ENCODE measurements around the gene EPS8L3. TPM values are rescaled to one million over a fixed set of nuclear protein-coding genes. Genes with fewer than 3 reads are reported as not detected.
"Not testable (repeated sequence)": the region's sequence is repeated elsewhere in the genome, so short reads cannot be mapped to it uniquely, and the experiment has no call there.

The EPS8L3 gene
- total and polyA plus RNA-seq, 7 donors: 1.1 to 212 (median 81.7) TPM; not detected in 2

- Histone ChIP-seq H3K9me3 (no peaks in the 10 kb centered on the region), H3K4me1 (no peaks in the 10 kb centered on the region), H3K27me3 (no peaks in the 10 kb centered on the region), H3K36me3 (no peaks in the 10 kb centered on the region), H3K27ac (no peak overlapping the region), H3K4me3 (no peak overlapping the region)
- TF ChIP-seq POLR2A (IDR thresholded peaks at IDR 0.05) (no peak), EP300 (IDR thresholded peaks at IDR 0.05) (no peak)
- 90 to 91% methylated on average over 4 of the region's 4 CpGs for WGBS, 2 donors
- DNase-seq: no peak
- intact Hi-C loops (cut with DNase I): no loop called here
Observed at GRCh38 chr1:109705411-109705810, 58.3 kb downstream of the EPS8L3 start.

- no peaks in the 10 kb centered on the region for H3K4me1 ChIP-seq
- H3K4me3 ChIP-seq: no peak overlapping the region
- WGBS, 2 donors: 83 to 90% methylated on average over 8 of the region's 8 CpGs
- intact Hi-C loops (cut with DNase I): no loop called here
- H3K9me3 ChIP-seq: no peaks in the 10 kb centered on the region
- no peak for TF ChIP-seq POLR2A (IDR thresholded peaks at IDR 0.05)
- no peak for TF ChIP-seq POLR2AphosphoS5 (IDR thresholded peaks at IDR 0.05)
- no peak for TF ChIP-seq CTCF (IDR thresholded peaks at IDR 0.05)
- TF ChIP-seq EP300 (IDR thresholded peaks at IDR 0.05): no peak
- H3K27me3 ChIP-seq: no peaks in the 10 kb centered on the region
- no peak overlapping the region for H3K27ac ChIP-seq
- H3K36me3 ChIP-seq: no peaks in the 10 kb centered on the region
- no peak for DNase-seq
Observed at GRCh38 chr1:109704173-109704572, 59.5 kb downstream of the EPS8L3 start.

- H3K27ac ChIP-seq; DNase-seq; H3K9me3 ChIP-seq; H3K27me3 ChIP-seq; H3K4me1 ChIP-seq; intact Hi-C loops (cut with DNase I); H3K4me3 ChIP-seq; H3K36me3 ChIP-seq: not testable (repeated sequence)
- WGBS, 2 donors: 81 to 97% methylated on average over 3 of the region's 3 CpGs
Observed at GRCh38 chr1:109702940-109703339, 60.8 kb downstream of the EPS8L3 start.

Other genes starting within 250 kb of the EPS8L3 start
- 1 to 10 TPM in 1 of 4 donors, under 1 TPM in 1, not detected in 2; 0.36 to 2.2 TPM for gene GPR61, start 224.1 kb downstream of the EPS8L3 start, total RNA-seq
- gene GPR61, start 224.1 kb downstream of the EPS8L3 start, polyA plus RNA-seq: under 1 TPM in 1 of 3 donors, not detected in 2; 0.07 TPM
- gene GNAI3, start 215.3 kb downstream of the EPS8L3 start, total RNA-seq: 1 to 10 TPM; 5.7 to 6.4 (median 6.1) TPM
- 1 to 10 TPM; 4.2 to 5.5 (median 5.2) TPM for gene GNAI3, start 215.3 kb downstream of the EPS8L3 start, polyA plus RNA-seq
- gene GNAT2, start 144.3 kb downstream of the EPS8L3 start, total RNA-seq: not detected
- gene GNAT2, start 144.3 kb downstream of the EPS8L3 start, polyA plus RNA-seq: under 1 TPM in 1 of 3 donors, not detected in 2; 0.10 TPM
- gene AMPD2, start 144.1 kb downstream of the EPS8L3 start, total RNA-seq: 10 to 100 TPM; 19.9 to 47.5 (median 29.4) TPM
- 10 to 100 TPM in 1 of 3 donors, 1 to 10 TPM in 2; 6.5 to 31.3 (median 6.6) TPM for gene AMPD2, start 144.1 kb downstream of the EPS8L3 start, polyA plus RNA-seq
- 10 to 100 TPM; 31.4 to 73.1 (median 44.8) TPM for gene GSTM4, start 107.8 kb downstream of the EPS8L3 start, total RNA-seq
- gene GSTM4, start 107.8 kb downstream of the EPS8L3 start, polyA plus RNA-seq: 10 to 100 TPM; 47.0 to 69.4 (median 52.3) TPM
- gene GSTM2, start 95.9 kb downstream of the EPS8L3 start, total RNA-seq: 100 to 1,000 TPM in 1 of 4 donors, 10 to 100 TPM in 3; 42.5 to 139 (median 60.5) TPM
- gene GSTM2, start 95.9 kb downstream of the EPS8L3 start, polyA plus RNA-seq: 10 to 100 TPM in 2 of 3 donors, 1 to 10 TPM in 1; 4.9 to 22.3 (median 12.6) TPM
- 10 to 100 TPM in 1 of 4 donors, not detected in 3; 12.7 TPM for gene GSTM1, start 76.1 kb downstream of the EPS8L3 start, total RNA-seq
- 10 to 100 TPM in 2 of 3 donors, under 1 TPM in 1; 0.39 to 27.6 (median 21.3) TPM for gene GSTM1, start 76.1 kb downstream of the EPS8L3 start, polyA plus RNA-seq
- gene GSTM5, start 51.7 kb downstream of the EPS8L3 start, total RNA-seq: 1 to 10 TPM; 2.7 to 8.0 (median 3.5) TPM
- 10 to 100 TPM in 1 of 3 donors, 1 to 10 TPM in 2; 2.5 to 11.4 (median 2.7) TPM for gene GSTM5, start 51.7 kb downstream of the EPS8L3 start, polyA plus RNA-seq
- gene GSTM3, start 22.9 kb downstream of the EPS8L3 start, total RNA-seq: 100 to 1,000 TPM in 3 of 4 donors, 10 to 100 TPM in 1; 61.1 to 143 (median 122) TPM
- 10 to 100 TPM; 21.6 to 64.3 (median 40.2) TPM for gene GSTM3, start 22.9 kb downstream of the EPS8L3 start, polyA plus RNA-seq
- 100 to 1,000 TPM in 1 of 4 donors, 10 to 100 TPM in 3; 21.8 to 118 (median 47.5) TPM for gene CSF1, start 146.9 kb upstream of the EPS8L3 start, total RNA-seq
- 10 to 100 TPM in 1 of 3 donors, 1 to 10 TPM in 2; 3.0 to 15.0 (median 3.7) TPM for gene CSF1, start 146.9 kb upstream of the EPS8L3 start, polyA plus RNA-seq
- 10 to 100 TPM; 58.2 to 76.7 (median 73.4) TPM for gene AHCYL1, start 220.8 kb upstream of the EPS8L3 start, total RNA-seq
- 10 to 100 TPM; 42.6 to 57.3 (median 49.1) TPM for gene AHCYL1, start 220.8 kb upstream of the EPS8L3 start, polyA plus RNA-seq

Data from sigmoid colon (tissue), 7 donors.